D721Med (cell line): Measurements from ENCODE around the gene TMEM125.

Experiments used
- DNase-seq: peaks from one replicate; pipeline ENCODE4 v3.0.0; 2011; ENCODE audit warnings: low spot score; ENCODE audit not compliant: insufficient read length
- FAIRE-seq: peaks from 2 replicates; lab custom pipeline; 2011; peaks lifted over from hg19 to GRCh38; lab: Jason Lieb, UNC
- CTCF ChIP-seq: IDR thresholded peaks from 2 replicates; pipeline ENCODE4 v1.5.1; 2012; ENCODE audit warnings: mild to moderate bottlenecking, control low read depth; ENCODE audit not compliant: insufficient read depth; ENCODE audit errors: missing control alignments

Gene TMEM125

DNA sequence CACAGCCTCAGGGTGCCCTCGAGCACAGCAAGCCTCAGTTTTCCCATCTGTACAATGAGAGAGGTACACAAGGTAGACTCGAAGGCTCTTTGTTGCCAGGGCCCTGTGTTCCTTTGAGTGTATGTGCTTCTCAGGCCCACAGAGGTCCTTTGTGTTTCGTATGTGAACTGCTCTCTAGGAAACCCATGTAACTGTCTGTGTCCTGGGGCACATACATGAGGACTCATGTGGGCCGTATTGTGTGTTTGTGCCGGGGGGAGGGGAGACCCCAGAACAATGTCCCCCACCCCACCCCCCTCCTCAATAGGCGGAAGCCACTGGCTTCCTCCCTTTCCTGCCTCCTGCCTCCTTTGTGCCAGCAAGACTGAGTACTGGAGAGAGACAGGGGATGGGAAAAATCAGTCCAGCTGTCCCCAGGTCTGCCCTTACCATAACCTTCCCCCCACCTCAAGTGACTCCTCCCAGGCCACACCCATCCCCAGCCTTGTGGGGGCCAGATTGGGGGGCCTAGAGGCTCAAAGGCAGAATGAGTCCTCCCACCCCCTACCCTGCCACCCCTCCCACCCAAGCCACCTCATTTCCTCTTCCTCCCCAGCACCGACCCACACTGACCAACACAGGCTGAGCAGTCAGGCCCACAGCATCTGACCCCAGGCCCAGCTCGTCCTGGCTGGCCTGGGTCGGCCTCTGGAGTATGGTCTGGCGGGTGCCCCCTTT, 30.8 kb downstream of the TMEM125 start, which contains the start of gene TIE1:
TIE1 (plus strand) TSS at position 605 of the 717 bp plus-strand sequence; CDS start at position 695, 90 bp downstream.
- FAIRE-seq = no peak
- no peak for DNase-seq
- no peak for TF ChIP-seq CTCF

DNA sequence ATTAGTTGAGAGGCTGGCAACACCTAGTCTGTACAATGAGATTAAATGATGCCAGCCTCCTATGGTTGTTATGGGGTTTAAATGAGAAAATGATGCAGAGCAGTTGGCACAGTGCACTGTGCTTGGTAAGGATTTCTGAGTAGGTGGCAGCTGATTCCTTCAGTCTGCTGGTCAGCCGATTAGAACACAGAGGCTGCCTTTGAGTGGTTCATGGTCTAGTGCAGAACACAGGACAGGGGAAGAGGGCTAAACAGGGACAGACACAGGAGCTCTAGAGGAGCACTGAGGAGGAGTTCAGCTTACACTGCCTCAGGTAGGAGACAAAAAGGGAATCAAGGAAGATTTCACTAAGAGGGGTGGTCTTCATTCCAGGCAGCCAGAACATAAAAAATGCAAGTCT, 32.4 kb downstream of the TMEM125 start:
- DNase-seq (no peak), FAIRE-seq (no peak)
- no peak for TF ChIP-seq CTCF

GRCh38 chr1:43302721-43303470, 33.1 kb downstream of the TMEM125 start:
- no peak for DNase-seq
- TF ChIP-seq CTCF = no peak
- FAIRE-seq = no peak

DNA sequence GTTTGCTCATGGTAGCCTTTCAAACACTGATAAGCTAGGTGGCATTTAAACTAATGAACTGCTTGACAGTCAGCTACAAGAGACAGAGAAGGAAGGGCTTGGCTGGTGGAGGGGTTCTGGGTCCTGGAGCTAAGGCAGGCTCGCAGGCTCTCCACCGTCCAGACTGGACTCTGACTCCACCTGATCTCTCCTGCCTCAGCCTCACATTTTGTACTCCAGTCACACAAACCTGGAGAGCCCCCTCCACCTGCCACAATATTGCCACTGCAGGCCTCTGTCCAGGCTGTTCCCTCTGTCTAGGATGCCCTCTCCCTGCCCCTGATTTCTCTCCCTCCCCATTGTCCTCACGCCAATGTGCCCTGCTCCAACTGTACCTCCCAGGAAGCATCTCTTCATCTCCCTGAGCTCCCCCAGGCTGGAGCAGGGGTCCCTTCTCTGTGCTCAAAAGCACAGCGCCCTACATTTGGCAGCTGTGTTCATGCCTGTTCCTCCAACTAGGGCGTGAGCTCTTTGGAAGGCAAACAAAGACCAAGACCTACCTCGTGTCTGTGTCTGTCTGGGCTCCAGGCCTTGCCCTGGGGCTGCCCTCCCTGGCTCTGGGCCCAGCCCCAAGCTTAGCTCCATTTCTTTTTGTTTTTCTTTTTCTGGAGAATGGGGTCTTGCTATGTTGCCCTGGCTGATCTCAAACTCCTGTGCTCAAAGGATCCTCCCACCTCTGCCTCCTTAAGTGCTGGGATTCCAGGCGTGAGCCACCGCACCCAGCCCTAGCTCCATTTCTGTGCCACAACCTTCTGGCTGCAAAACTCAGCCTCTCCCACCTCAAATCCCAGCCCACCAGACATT, 33.9 kb downstream of the TMEM125 start:
- DNase-seq (no peak), FAIRE-seq (no peak)
- no peak for TF ChIP-seq CTCF

DNA sequence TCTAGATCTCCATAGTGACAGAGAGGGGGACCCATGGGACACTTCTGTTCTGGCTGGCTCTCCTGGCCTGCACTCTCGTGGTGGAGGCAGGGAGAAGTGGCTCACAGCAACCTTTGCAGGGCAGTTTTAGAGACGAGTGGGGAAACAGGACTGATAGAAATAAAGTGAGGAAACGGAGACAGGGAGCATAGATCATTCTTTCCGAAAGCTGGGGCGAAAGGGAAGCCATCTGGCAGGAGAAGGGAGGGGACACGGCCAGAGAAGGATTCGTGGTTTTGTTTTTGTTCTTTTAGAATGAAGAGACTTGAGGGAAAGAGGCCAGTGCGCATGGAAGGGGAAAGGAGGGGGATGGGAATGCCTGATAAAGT, 34.5 kb downstream of the TMEM125 start:
- TF ChIP-seq CTCF = no peak
- FAIRE-seq (no peak), DNase-seq (no peak)

- no peak for DNase-seq
- no peak for FAIRE-seq
- TF ChIP-seq CTCF = no peak
Observed at GRCh38 chr1:43304771-43305300, 35.1 kb downstream of the TMEM125 start.
